GM21717 (cell line): Measurements from ENCODE around the gene ARHGAP21.

ENCODE experiments used
- ATAC-seq: cut with Tn5 transposase; IDR thresholded peaks from one replicate; pipeline ENCODE4 v1.9.1; 2021; ENCODE audit warnings: mild to moderate bottlenecking, moderate library complexity; ENCODE audit not compliant: unreplicated experiment

ARHGAP21 gene

DNA sequence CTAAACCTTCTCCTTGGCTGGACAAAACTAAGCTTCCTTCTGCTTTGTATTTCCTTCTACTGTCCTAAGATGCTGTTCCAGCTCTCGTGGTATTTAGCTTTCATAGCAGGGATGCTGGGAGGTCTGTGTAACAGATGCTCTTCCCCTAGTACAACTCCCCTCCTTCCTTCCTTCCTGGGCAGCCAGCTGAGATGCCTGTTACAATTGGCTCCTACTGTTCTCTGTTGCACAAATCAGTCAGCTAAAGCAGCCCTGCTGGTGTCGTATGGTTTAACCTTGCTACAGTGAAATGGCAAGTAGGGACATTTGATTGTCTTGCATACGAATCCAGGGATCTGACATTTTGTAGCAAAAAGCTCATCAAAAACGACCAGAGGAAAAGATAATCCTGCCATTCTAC lies 143.8 kb downstream of the ARHGAP21 start:
- ATAC-seq: no peak

- no peak for ATAC-seq
Measured at GRCh38 chr10:24579448-24579847, 144.2 kb downstream of the ARHGAP21 start.

GRCh38 chr10:24575481-24576002 lies 148.1 kb downstream of the ARHGAP21 start:
- no peak for ATAC-seq

- ATAC-seq: no peak
Measured at GRCh38 chr10:24574578-24575155, 149.0 kb downstream of the ARHGAP21 start.

DNA sequence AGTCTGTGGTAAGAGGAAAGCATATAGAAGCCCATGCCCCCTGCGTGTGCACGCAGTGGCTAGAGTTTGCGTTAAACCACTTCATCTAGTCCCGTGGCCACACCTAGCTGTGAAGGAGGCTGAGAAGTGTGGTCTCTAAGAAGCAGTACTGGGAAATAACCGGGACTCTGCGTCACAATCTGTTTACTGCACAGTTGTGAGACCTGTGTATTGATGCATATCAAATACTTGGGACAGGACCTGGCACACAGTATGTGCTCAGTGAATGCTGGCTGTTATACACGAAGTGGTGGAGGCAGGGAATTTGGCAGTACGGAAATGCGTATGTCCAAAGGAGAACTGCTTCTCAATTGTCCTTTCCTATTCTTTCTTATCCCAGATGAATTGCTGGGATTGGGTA lies 149.5 kb downstream of the ARHGAP21 start:
- ATAC-seq: no peak

GRCh38 chr10:24571870-24572450 lies 151.7 kb downstream of the ARHGAP21 start:
- no peak for ATAC-seq

GRCh38 chr10:24570658-24571426 lies 152.8 kb downstream of the ARHGAP21 start:
- ATAC-seq: no peak

- no peak for ATAC-seq
Measured at GRCh38 chr10:24569828-24570657, 153.6 kb downstream of the ARHGAP21 start.

- ATAC-seq: no peak
Measured at GRCh38 chr10:24569330-24569796, 154.3 kb downstream of the ARHGAP21 start.

DNA sequence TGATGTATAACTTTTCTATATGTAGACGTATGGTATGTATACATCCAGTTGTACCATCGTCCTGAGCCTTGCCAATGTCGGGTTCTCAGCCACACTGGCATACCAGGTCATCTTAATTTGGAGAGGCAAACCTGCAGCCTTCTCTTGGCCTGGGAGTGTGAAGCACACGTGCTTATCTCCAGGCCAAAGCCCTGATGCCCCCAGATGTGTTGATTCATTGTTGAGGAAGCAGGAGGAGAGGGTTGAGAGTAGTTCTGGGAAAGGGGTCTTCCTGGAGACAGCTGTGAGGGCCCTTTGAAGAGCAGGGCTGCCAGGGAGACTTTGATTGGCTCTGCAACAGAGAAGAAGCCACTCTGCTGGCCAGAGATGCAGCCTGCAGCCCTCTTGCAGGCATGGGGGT lies 155.6 kb downstream of the ARHGAP21 start:
- no peak for ATAC-seq

DNA sequence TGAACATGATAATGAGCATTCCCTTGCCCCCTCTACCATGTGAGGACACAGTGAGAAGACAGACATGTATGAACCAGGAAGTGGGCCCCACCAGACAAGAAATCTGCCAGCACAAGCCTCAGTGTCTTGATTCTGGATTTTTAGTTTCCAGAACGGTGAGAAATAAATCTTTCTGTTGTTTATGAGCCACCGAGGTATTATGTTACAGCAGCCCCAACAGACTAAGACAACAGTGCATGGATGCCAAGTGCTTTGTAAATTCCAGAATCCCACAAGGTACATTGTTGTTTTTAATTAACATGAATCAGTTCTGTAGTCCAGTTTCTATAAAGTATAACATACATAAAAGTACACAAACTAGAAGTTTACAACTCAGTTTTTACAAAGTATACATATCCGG lies 162.2 kb downstream of the ARHGAP21 start:
- no peak for ATAC-seq

DNA sequence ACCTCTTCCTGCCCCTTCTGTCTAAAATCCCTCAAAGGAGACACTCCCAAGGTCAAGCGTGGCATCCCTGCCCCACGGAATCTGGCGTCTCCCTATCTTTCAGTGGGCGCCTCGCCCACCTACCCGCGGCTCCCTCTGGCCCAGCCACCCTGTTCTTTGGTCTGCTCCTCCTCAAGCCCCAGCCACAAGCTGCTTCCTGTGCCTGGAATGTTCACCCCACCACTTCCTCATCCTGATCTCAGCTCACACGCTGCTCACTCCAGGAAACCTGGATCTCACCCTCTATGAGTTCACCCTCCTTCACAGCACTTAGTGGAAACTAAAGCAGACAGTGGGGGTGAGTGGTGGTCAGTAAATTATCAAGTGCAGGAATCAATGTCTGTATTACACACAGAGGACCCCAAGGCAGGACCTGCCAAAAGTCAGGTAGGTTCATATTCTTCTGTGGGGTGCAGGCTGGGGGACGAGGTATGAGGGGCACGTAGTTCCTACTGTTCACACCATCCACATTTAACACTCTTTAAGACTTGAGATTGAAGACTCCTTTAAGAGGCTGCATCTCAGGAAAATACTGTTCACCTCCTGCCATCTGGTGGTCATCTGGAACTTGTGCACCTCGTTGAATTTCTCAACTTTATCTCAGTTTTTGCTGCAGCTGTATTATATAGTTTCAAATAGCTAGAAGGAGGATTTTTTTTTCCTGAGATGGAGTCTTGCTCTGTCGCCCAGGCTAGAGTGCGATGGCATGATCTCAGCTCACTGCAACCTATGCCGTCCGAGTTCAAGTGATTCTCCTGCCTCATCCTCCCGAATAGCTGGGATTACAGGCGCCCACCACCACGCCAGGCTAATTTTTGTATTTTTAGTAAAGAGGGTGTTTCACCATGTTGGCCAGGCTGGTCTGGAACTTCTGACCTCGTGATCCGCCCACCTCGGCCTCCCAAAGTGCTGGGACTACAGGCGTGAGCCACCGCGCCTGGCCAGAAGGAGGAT lies 166.6 kb downstream of the ARHGAP21 start:
- ATAC-seq: no peak

- ATAC-seq: no peak
Measured at GRCh38 chr10:24556126-24556749, 167.4 kb downstream of the ARHGAP21 start.

DNA sequence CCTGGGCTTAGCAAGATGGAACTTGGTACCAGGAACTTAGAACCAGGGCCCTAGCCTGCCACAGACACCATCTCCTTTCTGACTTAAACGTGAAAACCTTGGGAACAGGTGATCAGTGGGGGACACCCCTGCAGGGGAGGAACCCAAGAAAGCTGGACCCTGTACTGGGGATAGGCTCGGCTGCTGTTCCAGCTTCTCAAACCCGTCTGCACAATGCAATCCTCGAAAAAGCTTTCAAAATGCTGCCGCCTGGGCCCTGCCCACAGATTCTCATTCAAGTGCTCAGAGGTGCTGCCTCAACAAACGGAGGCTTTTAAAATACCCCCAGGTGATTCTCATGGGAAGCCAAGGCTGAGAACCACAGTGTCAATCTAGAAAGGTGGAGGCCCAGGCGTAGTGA lies 169.7 kb downstream of the ARHGAP21 start:
- ATAC-seq: no peak

- ATAC-seq: no peak
Measured at GRCh38 chr10:24553051-24553612, 170.6 kb downstream of the ARHGAP21 start.

GRCh38 chr10:24552346-24553016 lies 171.2 kb downstream of the ARHGAP21 start:
- ATAC-seq: no peak

DNA sequence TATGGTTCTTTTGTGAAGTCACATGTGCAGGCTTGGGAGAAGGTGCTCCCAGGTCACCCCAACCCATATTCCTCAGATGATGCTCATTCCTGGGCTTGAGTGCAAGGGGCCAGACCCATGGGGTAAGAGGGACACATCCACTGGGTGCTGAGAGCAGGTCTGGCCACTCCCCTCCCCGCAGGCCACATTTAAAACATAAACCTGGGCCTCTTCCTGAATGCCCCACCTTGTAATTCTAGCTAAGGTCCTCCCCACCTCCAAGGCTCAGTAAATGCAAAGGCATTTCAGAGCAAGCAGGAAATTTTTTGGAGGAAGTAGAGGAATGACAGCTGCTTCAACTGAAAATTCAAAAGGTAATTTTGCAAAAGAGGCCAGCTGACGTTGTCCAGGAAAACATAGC lies 172.5 kb downstream of the ARHGAP21 start:
- no peak for ATAC-seq

- ATAC-seq: no peak
Measured at GRCh38 chr10:24550680-24551079, 173.0 kb downstream of the ARHGAP21 start.

DNA sequence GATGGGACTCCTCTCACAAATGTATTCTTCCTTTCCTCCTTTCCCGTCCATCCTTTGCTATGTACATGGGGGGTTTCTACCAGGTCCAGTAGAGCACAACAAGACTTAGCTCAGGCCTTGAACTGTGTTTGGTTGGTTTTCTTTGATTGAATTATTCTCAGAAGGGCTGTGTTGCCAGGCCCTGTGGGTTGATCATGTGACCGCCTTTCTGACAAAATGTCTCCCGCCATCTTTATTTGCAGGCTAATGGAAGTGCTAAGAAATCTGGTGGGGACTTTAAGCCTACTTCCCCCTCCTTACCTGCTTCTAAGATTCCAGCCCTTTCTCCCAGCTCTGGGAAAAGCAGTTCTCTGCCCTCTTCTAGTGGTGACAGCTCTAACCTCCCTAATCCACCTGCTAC lies 178.1 kb downstream of the ARHGAP21 start:
- ATAC-seq: no peak
